OCI-LY1 (cell line): ENCODE data around the gene PGAP2.

Experiments used
- EZH2 ChIP-seq: fragments of 200-600 bp; sonication (generic), shearing (Covaris generic); IDR thresholded peaks from 2 replicates; pipeline ENCODE4 v1.8.0; 2017; ENCODE audit warnings: borderline replicate concordance, mixed run types, mild to moderate bottlenecking, antibody characterized with exemption, low read length, moderate library complexity, mixed read lengths
- TF ChIP-seq, protein P1 (sequence below): fragments of 200-600 bp; sonication (generic), shearing (Covaris generic); IDR thresholded peaks from 2 replicates; pipeline ENCODE4 v1.5.1; 2017; ENCODE audit warnings: mild to moderate bottlenecking, antibody characterized with exemption, low read length, moderate library complexity, mixed read lengths

DNA sequence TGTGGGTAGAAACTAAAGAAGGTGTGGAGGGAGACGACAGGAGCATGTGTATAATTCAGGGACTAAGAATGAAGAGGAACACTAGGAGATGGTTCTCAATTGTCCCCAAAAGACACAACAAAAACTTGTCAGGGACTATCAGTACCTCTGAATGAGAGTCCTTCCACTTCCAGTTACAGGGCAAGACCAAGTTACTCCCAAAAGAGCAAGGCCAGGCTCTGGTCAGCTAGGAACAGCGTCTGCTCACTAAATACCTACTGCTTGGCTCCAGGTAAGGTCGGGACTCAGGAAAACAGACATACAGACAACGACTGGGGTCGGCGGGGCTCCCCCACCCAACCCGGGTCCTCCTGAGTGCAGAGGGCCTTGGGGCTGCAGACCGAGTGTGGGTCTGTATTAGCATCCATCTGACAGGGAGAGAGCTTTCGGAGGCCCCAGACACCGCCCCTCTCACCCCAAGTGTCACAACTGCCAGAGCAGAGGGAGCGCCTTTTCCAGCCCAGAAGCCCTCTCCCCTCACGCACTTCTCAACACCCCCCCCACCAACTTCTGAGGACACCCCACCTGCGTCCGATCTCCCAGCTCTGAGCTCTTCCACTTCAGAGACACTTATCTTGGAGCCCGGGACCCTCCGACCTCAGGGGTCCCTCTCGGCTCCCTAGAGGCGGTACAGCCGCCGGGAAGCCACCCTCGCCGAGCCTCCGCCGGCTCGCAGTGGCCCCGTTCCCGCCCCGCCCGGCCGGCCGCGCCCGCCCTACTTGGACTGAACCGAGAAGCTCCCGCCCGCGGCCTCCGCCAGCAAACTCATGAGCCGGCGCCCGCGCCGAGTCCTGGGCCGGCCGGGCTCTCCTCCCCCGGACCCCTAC is 31.9 kb downstream of the PGAP2 start:
- TF ChIP-seq, protein P1, sequence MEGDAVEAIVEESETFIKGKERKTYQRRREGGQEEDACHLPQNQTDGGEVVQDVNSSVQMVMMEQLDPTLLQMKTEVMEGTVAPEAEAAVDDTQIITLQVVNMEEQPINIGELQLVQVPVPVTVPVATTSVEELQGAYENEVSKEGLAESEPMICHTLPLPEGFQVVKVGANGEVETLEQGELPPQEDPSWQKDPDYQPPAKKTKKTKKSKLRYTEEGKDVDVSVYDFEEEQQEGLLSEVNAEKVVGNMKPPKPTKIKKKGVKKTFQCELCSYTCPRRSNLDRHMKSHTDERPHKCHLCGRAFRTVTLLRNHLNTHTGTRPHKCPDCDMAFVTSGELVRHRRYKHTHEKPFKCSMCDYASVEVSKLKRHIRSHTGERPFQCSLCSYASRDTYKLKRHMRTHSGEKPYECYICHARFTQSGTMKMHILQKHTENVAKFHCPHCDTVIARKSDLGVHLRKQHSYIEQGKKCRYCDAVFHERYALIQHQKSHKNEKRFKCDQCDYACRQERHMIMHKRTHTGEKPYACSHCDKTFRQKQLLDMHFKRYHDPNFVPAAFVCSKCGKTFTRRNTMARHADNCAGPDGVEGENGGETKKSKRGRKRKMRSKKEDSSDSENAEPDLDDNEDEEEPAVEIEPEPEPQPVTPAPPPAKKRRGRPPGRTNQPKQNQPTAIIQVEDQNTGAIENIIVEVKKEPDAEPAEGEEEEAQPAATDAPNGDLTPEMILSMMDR, result no peak
- no peak for TF ChIP-seq EZH2
